Measurements from ENCODE around the gene SAMD4A.

- TF ChIP-seq CTCF (IDR thresholded peaks at IDR 0.05), result no peak
- peak; percentile 59 to 71 for TF ChIP-seq EP300 (IDR thresholded peaks at IDR 0.05)
- no peak for TF ChIP-seq POLR2A (IDR thresholded peaks at IDR 0.05)
These were observed 60.8 kb downstream of the SAMD4A start for GRCh38 chr14:54627540-54628363.

Measured in tibial nerve (tissue), 4 donors.